ENCODE data around the gene LAMP2.
"Not testable (repeated sequence)": the region's sequence is repeated elsewhere in the genome, so short reads cannot be mapped to it uniquely, and the experiment has no call there.

LAMP2 gene

GRCh38 chrX:120468825-120469525, at the start of gene LAMP2:
Gene LAMP2, minus strand, starts transcription at chrX:120469296. Its CDS starts 127 bp downstream, at chrX:120469169.
- DNase-seq (ENCODE audit: low read depth), result peak; percentile 64

- no peak for DNase-seq (ENCODE audit: low read depth)
Measured at GRCh38 chrX:120517936-120518335, 48.8 kb upstream of the LAMP2 start.

GRCh38 chrX:120514236-120514635, 45.1 kb upstream of the LAMP2 start:
- no peak for DNase-seq (ENCODE audit: low read depth)

- DNase-seq (ENCODE audit: low read depth), result no peak
Measured at GRCh38 chrX:120512627-120513026, 43.5 kb upstream of the LAMP2 start.

- no peak for DNase-seq (ENCODE audit: low read depth)
Measured at GRCh38 chrX:120512222-120512621, 43.1 kb upstream of the LAMP2 start.

- DNase-seq (ENCODE audit: low read depth), result no peak
Measured at GRCh38 chrX:120504569-120504968, 35.5 kb upstream of the LAMP2 start.

GRCh38 chrX:120499301-120500072, 30.4 kb upstream of the LAMP2 start:
- no peak for DNase-seq (ENCODE audit: low read depth)

GRCh38 chrX:120490119-120490518, 21.0 kb upstream of the LAMP2 start:
- DNase-seq (ENCODE audit: low read depth), result not testable (repeated sequence)

- no peak for DNase-seq (ENCODE audit: low read depth)
Measured at GRCh38 chrX:120486786-120487185, 17.7 kb upstream of the LAMP2 start.

GRCh38 chrX:120485638-120486520, 16.8 kb upstream of the LAMP2 start:
- peak; percentile 9 for DNase-seq (ENCODE audit: low read depth)

GRCh38 chrX:120485315-120485637, 16.2 kb upstream of the LAMP2 start:
- no peak for DNase-seq (ENCODE audit: low read depth)

GRCh38 chrX:120477453-120477852, 8.4 kb upstream of the LAMP2 start:
- DNase-seq (ENCODE audit: low read depth), result no peak

- DNase-seq (ENCODE audit: low read depth), result no peak
Measured at GRCh38 chrX:120476714-120477113, 7.6 kb upstream of the LAMP2 start.

- not testable (repeated sequence) for DNase-seq (ENCODE audit: low read depth)
Measured at GRCh38 chrX:120475447-120475846, 6.4 kb upstream of the LAMP2 start.

- DNase-seq (ENCODE audit: low read depth), result no peak
Measured at GRCh38 chrX:120474085-120474484, 5.0 kb upstream of the LAMP2 start.

GRCh38 chrX:120469657-120470056, 561 bp upstream of the LAMP2 start:
- not testable (repeated sequence) for DNase-seq (ENCODE audit: low read depth)

- DNase-seq (ENCODE audit: low read depth), result no peak
Measured at GRCh38 chrX:120468479-120468824, 644 bp downstream of the LAMP2 start.

- no peak for DNase-seq (ENCODE audit: low read depth)
Measured at GRCh38 chrX:120468071-120468470, 1.0 kb downstream of the LAMP2 start.

GRCh38 chrX:120464411-120464810, 4.7 kb downstream of the LAMP2 start:
- no peak for DNase-seq (ENCODE audit: low read depth)

GRCh38 chrX:120463241-120463640, 5.9 kb downstream of the LAMP2 start:
- no peak for DNase-seq (ENCODE audit: low read depth)

- no peak for DNase-seq (ENCODE audit: low read depth)
Measured at GRCh38 chrX:120462370-120462769, 6.7 kb downstream of the LAMP2 start.

- no peak for DNase-seq (ENCODE audit: low read depth)
Measured at GRCh38 chrX:120459309-120459708, 9.8 kb downstream of the LAMP2 start.

- DNase-seq (ENCODE audit: low read depth), result no peak
Measured at GRCh38 chrX:120457766-120458180, 11.3 kb downstream of the LAMP2 start.

Measured in activated T-cell treated with anti-CD3 and anti-CD28 coated beads for 1 hour (primary cell).